GM18498 (cell line): ENCODE measurements around the gene TMEFF2.

Experiments
- ATAC-seq: cut with Tn5 transposase; IDR thresholded peaks from one replicate; pipeline ENCODE4 v1.9.1; 2021; ENCODE audit warnings: mild to moderate bottlenecking, moderate library complexity; ENCODE audit not compliant: unreplicated experiment

Gene TMEFF2

GRCh38 chr2:191915750-191916149, 279.0 kb downstream of the TMEFF2 start:
- no peak for ATAC-seq

GRCh38 chr2:191913796-191914195, 280.9 kb downstream of the TMEFF2 start:
- no peak for ATAC-seq

- no peak for ATAC-seq
These were observed 282.0 kb downstream of the TMEFF2 start for GRCh38 chr2:191912764-191913163.

- no peak for ATAC-seq
These were observed 284.2 kb downstream of the TMEFF2 start for GRCh38 chr2:191910518-191910917.

GRCh38 chr2:191908874-191909273, 285.9 kb downstream of the TMEFF2 start:
- ATAC-seq = no peak

- no peak for ATAC-seq
These were observed 287.2 kb downstream of the TMEFF2 start for GRCh38 chr2:191907545-191907944.

GRCh38 chr2:191907091-191907490, 287.6 kb downstream of the TMEFF2 start:
- ATAC-seq = no peak

GRCh38 chr2:191905336-191905735, 289.4 kb downstream of the TMEFF2 start:
- no peak for ATAC-seq

GRCh38 chr2:191901031-191901430, 293.7 kb downstream of the TMEFF2 start:
- ATAC-seq = no peak

GRCh38 chr2:191899410-191899809, 295.3 kb downstream of the TMEFF2 start:
- no peak for ATAC-seq
